H1 (cell line): Measurements from ENCODE around the gene SNED1. TPM values are rescaled to one million over a fixed set of nuclear protein-coding genes. Genes with fewer than 3 reads are reported as not detected.

Experiments
- BCL11A ChIP-seq, 2 experiments: IDR thresholded peaks; one replicate each; pipeline ENCODE4 v1.6.1; 2011; ENCODE audit warnings: low read depth in 2 of 2, low read length in 2 of 2, mild to moderate bottlenecking in 2 of 2
- CHD7 ChIP-seq: fragments of 300-600 bp; sonication (generic); IDR thresholded peaks from 2 replicates; pipeline ENCODE4 v1.7.1; 2012; ENCODE audit warnings: low read length, moderate library complexity, mild to moderate bottlenecking, inconsistent platforms; ENCODE audit not compliant: insufficient replicate concordance
- POLR2A ChIP-seq, 2 experiments: IDR thresholded peaks; 1 replicate in 1 of 2; 2 replicates in 1 of 2; pipeline ENCODE4 v1.6.1; 2011; ENCODE audit warnings: low read depth in 2 of 2, low read length in 2 of 2, mild to moderate bottlenecking in 2 of 2; ENCODE audit errors: control extremely low read depth in 1 of 2
- TEAD4 ChIP-seq: IDR thresholded peaks from 2 replicates; pipeline ENCODE4 v1.6.1; 2012; ENCODE audit warnings: low read depth, low read length, inconsistent platforms, mixed read lengths
- polyA plus RNA-seq, 7 experiments: library from polyadenylated mRNA; depleted of rRNA in 3 of 7; stranded (reverse) in 5 of 7; unstranded in 2 of 7; fragments of >200 nt in 5 of 7; fragments of 200-250 nt in 2 of 7; gene quantifications; 1 replicate in 5 of 7; 2 replicates in 1 of 7; 4 replicates in 1 of 7; pipeline versions ENCODE4 v1.2.1 to v1.2.3, GENCODE V29; 2011 to 2013; ENCODE audit warnings: missing spikeins in 2 of 7, mixed read lengths in 2 of 7
- total RNA-seq: library from RNA; stranded (reverse); fragmentation: NEBNext Ultra II Directional; extraction: Animal tissue kit (Norgen Biotek cat#: 25700); gene quantifications from 2 replicates; pipeline ENCODE4 v1.2.1, GENCODE V29; 2021
- TF ChIP-seq, protein P1 (sequence below): IDR thresholded peaks from 2 replicates; pipeline ENCODE4 v1.6.1; 2012; ENCODE audit warnings: inconsistent platforms

The SNED1 gene
- total and polyA plus RNA-seq, 2 of the 8 experiments (the other 6 are each of a cell fraction or from before 2014, with no cell fraction given): 1.9 TPM

GRCh38 chr2:241065355-241065803 is 67.0 kb downstream of the SNED1 start (continued):
- no peak for TF ChIP-seq CHD7
- no peak for TF ChIP-seq POLR2A (IDR thresholded peaks at IDR 0.05; ENCODE audit: control extremely low read depth in 1 of 2, low read depth in 2 of 2, low read length in 2 of 2)
- no peak for TF ChIP-seq BCL11A (IDR thresholded peaks at IDR 0.05; ENCODE audit: low read depth in 2 of 2, low read length in 2 of 2)
- TF ChIP-seq TEAD4: no peak
- TF ChIP-seq, protein P1, sequence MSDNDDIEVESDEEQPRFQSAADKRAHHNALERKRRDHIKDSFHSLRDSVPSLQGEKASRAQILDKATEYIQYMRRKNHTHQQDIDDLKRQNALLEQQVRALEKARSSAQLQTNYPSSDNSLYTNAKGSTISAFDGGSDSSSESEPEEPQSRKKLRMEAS: no peak
